Measurements from ENCODE around the gene GRIN2D.
"Not testable (repeated sequence)": the region's sequence is repeated elsewhere in the genome, so short reads cannot be mapped to it uniquely, and the experiment has no call there.

The GRIN2D gene

DNA sequence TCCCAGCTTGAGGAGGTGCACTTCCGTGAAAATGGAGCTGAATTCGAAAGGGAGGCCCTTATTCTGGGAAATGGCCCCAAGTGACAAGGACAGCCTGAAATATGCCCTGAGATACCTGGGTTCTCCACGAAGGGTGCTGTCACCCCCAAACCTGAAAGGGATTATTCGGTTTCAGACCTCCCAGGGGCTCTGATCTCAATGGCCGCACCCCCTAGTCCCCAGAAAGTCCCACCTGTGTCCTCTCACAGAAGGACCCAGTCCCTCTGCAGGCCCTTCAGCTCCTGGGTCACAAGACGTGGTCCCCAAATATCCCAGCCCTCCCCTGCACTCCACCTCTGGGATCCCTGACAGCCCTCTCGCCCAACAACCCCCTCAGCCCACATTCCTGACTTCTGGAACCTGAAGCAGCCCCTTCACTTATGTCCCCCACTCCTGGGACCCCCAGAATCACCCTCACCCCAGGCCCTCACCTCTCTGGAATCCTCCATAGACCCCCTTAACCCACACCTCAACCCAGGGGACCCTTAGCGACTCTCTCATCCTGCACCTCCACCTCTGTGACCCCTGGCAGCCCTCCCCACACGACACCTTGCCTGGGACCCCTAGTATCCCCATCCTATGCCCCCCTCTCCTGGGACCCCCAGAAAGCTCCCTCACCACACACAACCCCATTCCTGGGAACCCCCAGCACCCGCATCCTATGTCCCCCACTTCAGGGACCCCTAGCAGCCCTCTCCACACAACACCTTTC, 28.7 kb upstream of the GRIN2D start:
- no peaks in the 10 kb centered on the region for H3K9me3 Mint-ChIP-seq
- H3K4me3 Mint-ChIP-seq: peak overlapping the region; percentile 96
- H3K4me1 Mint-ChIP-seq: peaks cover 6% of the 10 kb centered on the region
- no peaks in the 10 kb centered on the region for H3K27me3 Mint-ChIP-seq
- no peak overlapping the region for H3K27ac Mint-ChIP-seq
- H3K36me3 Mint-ChIP-seq: no peaks in the 10 kb centered on the region

DNA sequence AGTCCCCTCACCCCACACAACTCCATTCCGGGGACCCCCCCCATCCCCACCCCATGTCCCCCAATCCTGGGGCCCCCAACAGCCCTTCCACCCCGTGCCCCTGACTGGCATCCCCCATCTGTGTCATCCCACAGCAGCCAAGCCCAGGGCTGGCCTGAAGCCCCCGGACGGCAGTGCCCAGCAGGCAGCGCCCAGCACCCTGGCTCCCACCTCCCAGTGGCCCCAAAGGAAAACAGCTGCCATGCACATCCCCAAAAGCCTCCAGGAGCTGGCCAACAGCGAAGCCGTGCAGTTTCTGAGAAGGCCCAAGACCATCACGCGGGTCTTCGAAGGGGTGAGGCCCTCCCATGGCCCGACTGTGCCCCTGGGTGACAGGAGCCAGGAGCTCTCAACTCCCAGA, 27.9 kb upstream of the GRIN2D start:
- peaks cover 6% of the 10 kb centered on the region for H3K4me1 Mint-ChIP-seq

DNA sequence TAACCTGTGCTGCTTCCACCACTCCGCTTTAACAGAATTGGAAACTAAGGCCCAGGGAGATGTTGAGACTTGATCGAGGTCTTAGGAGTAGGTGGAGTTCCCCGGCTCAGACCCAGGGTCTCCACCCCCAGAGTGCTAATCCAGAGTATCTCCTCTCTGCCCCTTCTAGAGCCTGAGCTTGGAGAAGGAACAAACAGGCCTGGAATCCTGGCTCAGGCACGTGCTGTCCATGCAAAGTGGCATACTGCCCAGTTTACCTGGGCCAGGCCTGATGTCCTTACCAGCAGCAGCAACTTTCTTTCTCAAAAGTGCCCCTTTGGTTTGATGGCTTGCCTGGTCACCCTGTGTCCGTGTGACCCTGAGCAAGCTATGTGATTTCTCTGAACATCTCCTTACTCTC, 25.6 kb upstream of the GRIN2D start:
- Mint-ChIP-seq H3K4me3 (no peak overlapping the region), H3K4me1 (peaks cover 2% of the 10 kb centered on the region), H3K9me3 (no peaks in the 10 kb centered on the region), H3K36me3 (no peaks in the 10 kb centered on the region), H3K27ac (no peak overlapping the region), H3K27me3 (no peaks in the 10 kb centered on the region)

More for the DNA sequence above, 27.9 kb upstream of the GRIN2D start:
- Mint-ChIP-seq H3K36me3 (no peaks in the 10 kb centered on the region), H3K27me3 (no peaks in the 10 kb centered on the region), H3K4me3 (no peak overlapping the region), H3K9me3 (no peaks in the 10 kb centered on the region), H3K27ac (no peak overlapping the region)

DNA sequence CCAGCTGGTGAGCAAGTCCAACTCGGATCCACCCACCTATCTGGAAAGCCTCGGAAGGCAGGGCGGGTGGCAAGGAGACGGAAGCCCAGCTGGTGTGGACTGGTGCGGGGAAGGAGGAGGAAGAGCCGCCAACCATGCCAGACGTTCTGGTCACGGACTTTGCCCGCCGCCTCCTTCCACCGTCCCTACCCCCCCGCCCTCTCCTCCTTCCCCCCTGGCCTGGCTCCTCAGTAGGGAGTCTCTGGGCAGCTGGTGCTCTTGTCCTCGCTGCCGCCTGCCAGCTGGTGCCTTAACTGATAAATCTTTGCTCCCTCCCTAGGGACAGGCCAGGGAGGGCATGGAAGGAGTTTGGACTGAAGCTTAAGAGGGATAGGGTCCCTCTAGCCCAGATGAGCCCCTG, 24.5 kb upstream of the GRIN2D start:
- H3K4me1 Mint-ChIP-seq: no peaks in the 10 kb centered on the region
- H3K9me3 Mint-ChIP-seq: no peaks in the 10 kb centered on the region
- H3K27me3 Mint-ChIP-seq: no peaks in the 10 kb centered on the region
- no peak overlapping the region for H3K27ac Mint-ChIP-seq
- H3K4me3 Mint-ChIP-seq: no peak overlapping the region
- H3K36me3 Mint-ChIP-seq: no peaks in the 10 kb centered on the region

DNA sequence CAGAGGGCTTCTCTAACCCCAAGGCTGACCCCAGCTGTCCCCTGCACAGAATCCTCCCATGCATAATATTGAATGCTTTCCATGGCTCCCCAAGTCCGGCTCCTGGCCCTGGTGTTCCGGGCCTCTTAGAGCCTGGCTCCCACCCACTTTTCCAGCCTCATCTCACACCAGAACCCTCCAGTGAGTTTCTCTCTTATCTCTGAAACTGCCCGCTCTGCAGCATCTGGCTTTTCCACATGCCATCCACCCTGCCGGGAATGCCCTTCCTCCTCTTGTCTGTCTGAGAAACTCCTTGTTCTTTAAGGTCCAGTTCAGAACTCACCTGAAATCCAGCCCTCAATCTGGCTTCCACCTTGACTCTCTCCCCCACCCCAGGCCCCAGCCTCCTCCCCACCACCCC, 22.5 kb upstream of the GRIN2D start:
- Mint-ChIP-seq H3K36me3 (no peaks in the 10 kb centered on the region), H3K9me3 (no peaks in the 10 kb centered on the region), H3K27ac (peak overlapping the region; percentile 41), H3K4me1 (no peaks in the 10 kb centered on the region), H3K4me3 (no peak overlapping the region), H3K27me3 (no peaks in the 10 kb centered on the region)

DNA sequence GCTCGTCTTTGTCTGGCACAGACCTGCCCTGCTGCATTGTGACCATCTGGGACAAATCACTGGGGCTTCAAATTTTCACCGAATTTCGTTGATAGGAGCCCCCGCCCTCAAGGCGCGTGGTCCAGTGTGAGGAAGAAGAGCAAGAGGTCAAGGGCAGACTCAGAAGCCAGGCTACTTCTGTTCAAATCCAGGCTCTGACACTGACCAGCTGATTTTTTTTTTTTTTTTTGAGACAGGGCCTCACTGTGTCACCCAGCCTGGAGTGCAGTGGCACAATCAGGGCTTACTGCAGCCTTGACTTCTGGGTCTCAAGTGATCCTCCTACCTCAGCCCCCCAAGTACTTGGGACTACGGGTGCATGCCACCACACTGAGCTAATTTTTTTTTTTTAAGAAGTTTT, 22.1 kb upstream of the GRIN2D start:
- H3K36me3 Mint-ChIP-seq: no peaks in the 10 kb centered on the region
- no peaks in the 10 kb centered on the region for H3K27me3 Mint-ChIP-seq
- H3K27ac Mint-ChIP-seq: no peak overlapping the region
- H3K9me3 Mint-ChIP-seq: no peaks in the 10 kb centered on the region
- no peaks in the 10 kb centered on the region for H3K4me1 Mint-ChIP-seq
- no peak overlapping the region for H3K4me3 Mint-ChIP-seq

DNA sequence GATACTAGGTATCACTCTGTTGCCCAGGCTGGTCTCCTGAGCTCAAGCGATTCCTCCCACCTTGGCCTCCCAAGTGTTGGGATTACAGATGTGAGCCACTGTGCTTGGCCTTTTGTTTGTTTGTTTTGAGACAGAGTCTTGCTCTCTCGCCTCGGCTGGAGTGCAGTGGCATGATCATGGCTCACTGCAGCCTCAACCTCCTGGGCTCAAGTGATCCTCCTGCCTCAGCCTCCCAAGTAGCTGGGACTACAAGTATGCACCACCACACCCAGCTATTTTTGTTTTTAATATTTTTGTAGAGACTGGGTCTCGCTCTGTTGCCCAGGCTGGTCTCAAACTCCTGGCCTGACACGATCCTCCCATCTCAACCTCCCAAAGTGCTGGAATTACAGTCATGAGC, 21.7 kb upstream of the GRIN2D start:
- not testable (repeated sequence) for H3K4me3 Mint-ChIP-seq, H3K9me3 Mint-ChIP-seq, H3K27ac Mint-ChIP-seq, H3K27me3 Mint-ChIP-seq, H3K36me3 Mint-ChIP-seq, H3K4me1 Mint-ChIP-seq

DNA sequence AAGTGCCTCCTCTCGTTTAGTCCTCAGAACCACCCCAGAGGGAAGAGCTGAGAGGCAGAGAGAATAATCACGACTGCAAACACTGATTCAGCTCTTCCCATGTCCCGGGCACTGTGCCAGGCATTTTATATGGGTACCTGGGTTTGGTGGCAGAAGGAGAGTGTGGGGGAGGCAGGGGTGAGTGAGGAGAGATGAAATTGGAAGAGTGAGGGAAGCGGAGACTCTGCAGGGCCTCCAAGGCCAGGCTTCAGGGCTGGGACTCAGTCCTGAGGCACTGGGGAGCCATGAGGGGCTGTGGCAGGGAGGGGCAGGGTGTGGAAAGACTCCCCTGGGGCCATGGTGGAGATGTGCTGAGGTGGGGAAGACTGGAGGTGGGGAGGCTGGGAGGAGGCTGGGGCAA, 20.6 kb upstream of the GRIN2D start:
- Mint-ChIP-seq H3K36me3 (no peaks in the 10 kb centered on the region), H3K27ac (no peak overlapping the region), H3K4me3 (no peak overlapping the region), H3K27me3 (no peaks in the 10 kb centered on the region), H3K4me1 (no peaks in the 10 kb centered on the region), H3K9me3 (no peaks in the 10 kb centered on the region)

DNA sequence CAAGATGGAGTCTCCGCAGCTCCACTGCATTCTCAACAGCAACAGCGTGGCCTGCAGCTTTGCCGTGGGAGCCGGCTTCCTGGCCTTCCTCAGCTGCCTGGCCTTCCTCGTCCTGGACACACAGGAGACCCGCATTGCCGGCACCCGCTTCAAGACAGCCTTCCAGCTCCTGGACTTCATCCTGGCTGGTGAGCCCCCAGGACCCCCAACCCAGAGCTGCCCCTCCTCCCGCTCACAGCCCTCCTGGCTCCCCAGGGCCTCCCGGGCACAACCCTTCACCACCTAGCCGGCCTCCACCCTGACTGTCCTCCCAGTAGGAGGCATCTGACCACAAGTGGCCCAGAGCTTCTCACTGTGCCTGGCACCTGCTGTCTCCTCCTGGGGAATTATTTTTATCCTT, 19.9 kb upstream of the GRIN2D start:
- Mint-ChIP-seq H3K9me3 (no peaks in the 10 kb centered on the region), H3K27me3 (no peaks in the 10 kb centered on the region), H3K27ac (no peak overlapping the region), H3K4me1 (no peaks in the 10 kb centered on the region), H3K4me3 (no peak overlapping the region), H3K36me3 (no peaks in the 10 kb centered on the region)

DNA sequence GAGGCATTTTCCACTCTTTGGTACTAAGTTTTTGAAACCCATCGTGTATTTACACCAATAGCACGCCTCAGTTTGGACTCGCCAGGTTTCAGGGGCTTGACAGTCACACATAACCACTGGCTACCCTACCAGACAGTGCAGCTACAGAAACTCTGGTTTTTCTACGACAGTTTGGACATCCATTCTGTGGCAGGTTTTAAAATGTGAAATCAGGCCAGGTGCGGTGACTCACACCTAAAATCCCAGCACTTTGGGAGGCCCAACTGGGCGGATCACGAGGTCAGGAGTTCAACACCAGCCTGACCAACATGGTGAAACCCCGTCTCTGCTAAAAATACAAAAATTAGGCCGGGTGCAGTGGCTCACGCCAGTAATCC, 15.3 kb upstream of the GRIN2D start:
- Mint-ChIP-seq H3K4me1 (no peaks in the 10 kb centered on the region), H3K4me3 (no peak overlapping the region), H3K36me3 (no peaks in the 10 kb centered on the region), H3K9me3 (no peaks in the 10 kb centered on the region), H3K27me3 (no peaks in the 10 kb centered on the region), H3K27ac (no peak overlapping the region)

DNA sequence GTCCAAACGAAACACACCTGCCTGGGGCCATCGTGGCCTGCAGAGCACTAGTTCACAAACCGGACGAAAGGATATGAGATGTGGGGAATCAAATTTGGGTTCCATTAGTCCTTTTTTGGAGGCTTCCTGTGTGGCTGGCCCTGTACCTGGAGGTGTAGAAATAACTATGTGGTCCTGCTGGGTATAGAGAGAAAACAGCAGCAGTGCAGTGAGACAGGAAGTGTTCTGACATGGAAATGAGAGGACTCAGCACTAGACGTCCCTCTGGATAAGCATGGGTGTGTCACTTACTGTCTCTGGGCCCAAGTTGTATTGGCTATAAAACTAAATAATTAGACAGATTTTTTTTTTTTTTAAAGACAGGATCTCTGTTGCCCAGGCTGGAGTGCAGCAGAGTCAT, 14.4 kb upstream of the GRIN2D start:
- no peaks in the 10 kb centered on the region for H3K4me1 Mint-ChIP-seq
- no peaks in the 10 kb centered on the region for H3K36me3 Mint-ChIP-seq
- no peaks in the 10 kb centered on the region for H3K9me3 Mint-ChIP-seq
- no peaks in the 10 kb centered on the region for H3K27me3 Mint-ChIP-seq
- peak overlapping the region; percentile 19 for H3K27ac Mint-ChIP-seq
- no peak overlapping the region for H3K4me3 Mint-ChIP-seq

DNA sequence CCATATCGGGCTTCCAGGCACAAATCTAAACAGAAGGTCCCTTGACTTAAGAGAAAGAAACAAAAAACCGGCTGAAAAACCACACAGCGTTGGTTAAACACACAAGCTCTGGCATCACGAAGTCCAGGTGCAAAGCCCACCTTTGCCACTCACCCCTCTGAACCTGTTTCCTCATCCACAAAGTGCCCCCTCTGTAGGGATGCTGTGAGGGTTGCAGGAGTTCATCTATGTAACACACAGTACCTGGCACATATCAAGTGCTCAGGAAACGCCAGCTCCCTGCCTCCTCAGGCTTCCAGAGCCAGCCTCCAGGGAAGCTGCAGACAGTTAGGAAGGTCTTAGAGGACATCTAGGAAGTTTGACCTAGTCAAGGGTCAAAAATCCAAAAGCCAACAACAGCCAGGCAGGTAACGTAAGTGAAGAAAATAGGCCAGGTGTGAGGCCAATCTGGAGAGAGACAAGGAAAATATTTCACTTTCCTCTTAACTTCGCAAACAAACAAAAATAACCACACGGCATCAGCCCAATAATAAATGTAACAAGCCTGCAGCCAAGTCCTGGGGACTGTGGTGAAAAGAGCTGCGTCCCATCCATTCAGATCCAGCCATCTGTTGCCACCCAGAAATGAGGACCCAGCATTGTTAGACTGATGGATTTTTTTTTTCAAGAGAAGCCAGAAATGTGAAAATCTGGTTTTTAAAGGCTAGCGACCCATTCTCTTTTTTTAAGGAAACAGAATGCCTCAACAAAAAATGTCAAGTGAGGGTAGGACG, 12.1 kb upstream of the GRIN2D start:
- Mint-ChIP-seq H3K4me3 (no peak overlapping the region), H3K27ac (no peak overlapping the region), H3K4me1 (no peaks in the 10 kb centered on the region), H3K9me3 (no peaks in the 10 kb centered on the region), H3K27me3 (no peaks in the 10 kb centered on the region), H3K36me3 (peaks cover 5% of the 10 kb centered on the region)

DNA sequence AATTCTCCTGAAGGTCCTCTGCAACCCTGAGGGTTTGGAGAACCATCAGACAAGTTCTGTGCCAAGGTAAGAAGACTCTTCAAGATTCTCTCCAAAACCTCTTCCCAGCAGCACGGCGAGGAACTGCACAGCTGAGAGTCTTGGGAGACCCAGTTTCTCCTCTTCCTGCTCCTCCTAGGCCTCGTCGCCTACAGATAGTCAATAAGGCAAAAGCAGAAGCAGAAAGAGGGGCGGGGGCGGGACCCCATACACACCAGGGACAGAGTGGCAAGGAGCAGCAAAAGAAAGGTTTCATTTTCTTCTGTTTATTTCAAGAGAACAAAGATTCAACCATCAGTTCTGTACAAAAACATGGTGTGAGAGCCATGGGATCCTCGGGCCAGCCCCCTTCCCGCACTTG, 11.2 kb upstream of the GRIN2D start:
- no peaks in the 10 kb centered on the region for H3K9me3 Mint-ChIP-seq
- H3K4me1 Mint-ChIP-seq: no peaks in the 10 kb centered on the region
- H3K27ac Mint-ChIP-seq: no peak overlapping the region
- H3K4me3 Mint-ChIP-seq: no peak overlapping the region
- H3K36me3 Mint-ChIP-seq: peaks cover 5% of the 10 kb centered on the region
- no peaks in the 10 kb centered on the region for H3K27me3 Mint-ChIP-seq

DNA sequence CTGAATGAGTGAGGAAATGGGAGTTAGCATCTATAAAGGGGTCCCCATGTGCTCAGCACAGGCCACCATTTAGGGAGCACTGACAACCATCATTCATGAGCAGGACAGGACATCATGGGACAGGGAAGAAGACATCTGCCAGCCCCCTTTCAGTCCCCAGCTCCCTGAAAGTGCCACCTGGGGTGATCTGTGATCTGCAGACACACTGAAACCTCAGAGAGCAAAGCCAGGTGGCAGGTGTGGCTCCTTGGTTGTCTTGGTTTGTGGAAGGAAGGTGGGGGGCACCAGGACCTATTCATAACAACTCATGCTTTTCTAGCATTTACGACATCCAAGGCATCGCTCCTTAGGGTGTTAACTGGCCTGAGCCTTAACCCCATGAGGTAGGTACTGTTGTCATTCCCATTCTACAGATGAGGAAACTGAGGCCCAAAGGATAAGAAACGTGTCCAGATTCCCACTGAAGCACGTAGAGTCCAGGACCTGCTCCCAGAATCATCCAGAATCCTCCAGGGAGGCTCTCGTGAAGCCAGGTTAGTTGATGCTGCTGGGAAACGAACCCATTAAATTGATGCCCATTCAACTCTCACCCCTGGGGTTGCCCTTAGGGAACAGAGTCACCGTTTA, 7.9 kb upstream of the GRIN2D start:
- H3K36me3 Mint-ChIP-seq: peaks cover 8% of the 10 kb centered on the region
- no peak overlapping the region for H3K4me3 Mint-ChIP-seq
- H3K4me1 Mint-ChIP-seq: peaks cover 8% of the 10 kb centered on the region
- H3K27ac Mint-ChIP-seq: no peak overlapping the region
- no peaks in the 10 kb centered on the region for H3K27me3 Mint-ChIP-seq
- H3K9me3 Mint-ChIP-seq: no peaks in the 10 kb centered on the region

DNA sequence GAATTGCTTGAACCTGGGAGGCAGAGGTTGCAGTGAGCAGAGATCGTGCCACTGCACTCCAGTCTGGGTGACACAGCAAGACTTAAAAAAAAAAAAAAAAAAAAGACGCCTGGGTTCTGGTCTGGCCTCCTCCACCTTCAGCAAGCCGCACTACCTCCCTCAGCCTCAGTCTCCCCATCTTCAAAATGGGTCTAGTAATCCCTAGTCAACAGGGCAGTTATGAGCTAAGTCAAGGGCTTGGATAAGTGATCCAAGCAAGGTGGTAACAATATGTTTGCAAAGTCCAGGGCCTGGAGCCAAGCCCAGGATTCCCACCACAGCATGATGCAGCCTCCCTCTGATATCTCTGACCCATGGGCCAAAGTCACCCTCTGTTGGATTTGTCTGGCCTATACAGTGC, 6.5 kb upstream of the GRIN2D start:
- no peak overlapping the region for H3K4me3 Mint-ChIP-seq
- H3K4me1 Mint-ChIP-seq: peaks cover 12% of the 10 kb centered on the region
- no peak overlapping the region for H3K27ac Mint-ChIP-seq
- H3K36me3 Mint-ChIP-seq: peaks cover 8% of the 10 kb centered on the region
- no peaks in the 10 kb centered on the region for H3K27me3 Mint-ChIP-seq
- no peaks in the 10 kb centered on the region for H3K9me3 Mint-ChIP-seq

All from activated naive CD4-positive, alpha-beta T cell treated with anti-CD3 and anti-CD28 coated beads, Interleukin-2, amount 50 U/mL, for 24 hours (primary cell).